ENCODE measurements around the gene PLXNB2.

Gene PLXNB2

DNA sequence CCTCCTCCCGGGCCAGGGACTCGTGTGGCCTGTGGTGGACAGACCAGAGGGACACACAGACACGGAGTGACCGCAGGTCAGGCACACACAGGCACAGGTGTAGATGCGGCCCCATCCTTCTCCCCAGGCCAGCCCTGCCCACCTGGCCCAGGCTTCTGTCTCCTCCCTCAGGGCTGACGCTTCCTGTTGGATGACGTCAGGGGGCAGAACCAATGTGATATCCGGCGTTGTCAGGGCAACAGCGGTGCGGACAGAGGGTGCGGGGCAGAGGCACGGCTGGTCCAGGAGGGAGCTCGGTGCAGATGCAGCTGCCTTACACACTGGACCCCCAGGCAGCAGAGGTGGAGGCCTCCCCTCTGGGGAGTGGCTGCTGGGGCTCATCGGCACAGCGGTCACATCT is 59.7 kb downstream of the PLXNB2 start:
- Histone ChIP-seq H3K27me3 (ENCODE audit: control insufficient read depth in 5 of 5, insufficient read depth in 4 of 5, low read length in 5 of 5) (no peaks in the 10 kb centered on the region), H3K27ac (ENCODE audit: low read depth, low read length) (no peak overlapping the region), H3K9me3 (ENCODE audit: control insufficient read depth in 5 of 5, low read length in 5 of 5) (no peaks in the 10 kb centered on the region), H3K9ac (ENCODE audit: low read length in 5 of 5) (peak overlapping the region in 1 of 5 donors; percentile 1), H3K36me3 (ENCODE audit: control insufficient read depth in 5 of 5, insufficient read depth in 5 of 5, low read length in 5 of 5) (peaks cover 0 to 20% (median 15%) of the 10 kb centered on the region in 5 donors), H3K4me1 (ENCODE audit: control insufficient read depth in 5 of 5, insufficient read depth in 5 of 5, low read length in 5 of 5) (peaks cover 5 to 69% (median 54%) of the 10 kb centered on the region in 5 donors), H3K4me3 (ENCODE audit: low read depth in 1 of 5, low read length in 5 of 5) (no peak overlapping the region)

DNA sequence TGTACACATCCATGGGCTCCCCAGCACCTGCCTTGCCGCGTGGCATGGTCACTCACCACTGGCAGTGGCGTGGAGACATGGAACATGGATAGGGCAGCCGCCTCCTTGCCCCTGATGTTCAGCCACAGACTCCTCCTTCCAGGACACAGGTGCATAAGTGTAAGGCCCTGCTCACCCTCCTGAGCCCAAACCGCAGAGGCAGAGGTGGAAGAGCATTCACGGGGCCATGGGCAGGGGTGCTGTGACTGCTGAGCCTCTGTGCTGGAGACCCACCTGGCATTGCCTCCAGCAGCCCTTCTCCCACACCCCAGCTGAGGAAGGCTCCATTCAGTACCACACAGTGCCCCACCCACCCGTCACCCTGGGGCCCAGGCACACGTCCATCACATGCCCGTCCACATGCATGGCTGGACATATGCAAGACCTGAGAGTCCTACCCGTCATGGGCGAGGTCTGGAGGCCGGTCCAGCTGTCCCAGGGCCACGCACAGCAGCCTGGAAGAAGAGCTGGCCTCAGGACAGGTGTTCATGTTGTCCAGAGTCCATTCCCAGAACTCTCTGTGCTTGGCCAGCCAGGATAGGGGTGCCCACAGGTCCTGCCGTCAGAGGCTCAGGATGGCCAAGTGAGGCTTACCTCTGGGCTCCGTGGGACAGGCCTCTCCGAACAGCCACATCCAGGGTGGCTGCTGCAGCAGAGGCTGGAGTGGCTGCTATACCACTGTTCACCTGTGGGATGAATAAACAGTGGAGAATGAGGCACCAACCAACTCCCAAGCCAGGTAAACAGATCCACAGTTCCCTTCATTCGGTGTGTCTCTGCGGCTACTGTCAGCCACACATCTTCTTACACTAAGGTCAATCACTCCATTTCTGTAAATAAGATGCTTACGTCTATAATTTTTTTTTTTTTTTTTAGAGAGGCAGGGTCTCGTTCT is 60.9 kb downstream of the PLXNB2 start:
- no peak overlapping the region for H3K4me3 ChIP-seq (ENCODE audit: low read depth in 1 of 5, low read length in 5 of 5)
- H3K27ac ChIP-seq (ENCODE audit: low read depth, low read length), result no peak overlapping the region
- no peaks in the 10 kb centered on the region for H3K27me3 ChIP-seq (ENCODE audit: control insufficient read depth in 5 of 5, insufficient read depth in 4 of 5, low read length in 5 of 5)
- peak overlapping the region in 4 of 5 donors; percentile 94 to 98 (median 95) for H3K9ac ChIP-seq (ENCODE audit: low read length in 5 of 5)
- peaks cover 0 to 20% (median 15%) of the 10 kb centered on the region in 5 donors for H3K36me3 ChIP-seq (ENCODE audit: control insufficient read depth in 5 of 5, insufficient read depth in 5 of 5, low read length in 5 of 5)
- H3K4me1 ChIP-seq (ENCODE audit: control insufficient read depth in 5 of 5, insufficient read depth in 5 of 5, low read length in 5 of 5), result peaks cover 9 to 72% (median 59%) of the 10 kb centered on the region in 5 donors
- no peaks in the 10 kb centered on the region for H3K9me3 ChIP-seq (ENCODE audit: control insufficient read depth in 5 of 5, low read length in 5 of 5)

DNA sequence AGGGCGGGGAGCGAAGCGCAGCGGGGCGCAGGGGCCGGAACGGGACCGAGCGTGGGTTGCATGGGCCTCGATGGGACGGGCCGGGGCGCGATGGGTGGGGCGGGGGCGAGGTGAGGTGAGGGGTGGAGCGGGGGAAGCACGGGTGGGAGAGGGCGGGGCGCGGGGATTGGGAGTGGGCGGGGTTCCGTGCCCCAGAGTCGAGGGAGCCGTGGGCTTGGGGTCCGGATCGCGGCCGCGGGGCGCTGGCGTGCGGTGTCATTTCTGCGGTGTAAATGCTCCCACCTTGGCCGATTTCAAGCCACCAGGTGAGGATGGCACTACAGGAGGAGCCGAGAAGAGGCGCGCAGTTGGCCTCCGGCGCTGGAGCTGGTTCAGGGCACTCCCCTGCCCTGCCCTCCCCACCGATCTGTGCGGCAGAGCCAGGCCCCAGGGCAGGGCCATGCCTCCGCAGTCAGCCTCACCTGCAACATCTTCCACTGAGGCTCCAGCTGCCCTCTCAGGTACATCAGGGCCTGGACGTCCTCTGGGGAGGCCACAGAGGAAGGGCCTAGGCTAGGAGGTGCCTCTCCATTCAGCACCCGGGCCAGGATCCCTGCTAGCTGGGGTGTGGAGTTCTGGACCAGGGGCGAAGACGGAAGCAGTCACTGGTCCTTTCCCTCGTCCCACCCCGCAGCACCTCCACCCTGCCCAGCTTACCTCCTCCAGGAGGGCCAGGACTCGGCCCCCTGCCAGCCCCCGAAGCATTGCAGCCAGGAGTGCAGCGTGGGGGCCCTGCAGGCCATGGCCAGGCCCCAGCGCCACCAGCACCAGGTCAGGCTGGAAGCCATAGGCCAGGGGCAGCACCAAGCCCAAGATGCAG is 62.0 kb downstream of the PLXNB2 start:
- Histone ChIP-seq H3K27ac (ENCODE audit: low read depth, low read length) (peak overlapping the region; percentile 93), H3K4me1 (ENCODE audit: control insufficient read depth in 5 of 5, insufficient read depth in 5 of 5, low read length in 5 of 5) (peaks cover 11 to 72% (median 59%) of the 10 kb centered on the region in 5 donors), H3K27me3 (ENCODE audit: control insufficient read depth in 5 of 5, insufficient read depth in 4 of 5, low read length in 5 of 5) (no peaks in the 10 kb centered on the region)

DNA sequence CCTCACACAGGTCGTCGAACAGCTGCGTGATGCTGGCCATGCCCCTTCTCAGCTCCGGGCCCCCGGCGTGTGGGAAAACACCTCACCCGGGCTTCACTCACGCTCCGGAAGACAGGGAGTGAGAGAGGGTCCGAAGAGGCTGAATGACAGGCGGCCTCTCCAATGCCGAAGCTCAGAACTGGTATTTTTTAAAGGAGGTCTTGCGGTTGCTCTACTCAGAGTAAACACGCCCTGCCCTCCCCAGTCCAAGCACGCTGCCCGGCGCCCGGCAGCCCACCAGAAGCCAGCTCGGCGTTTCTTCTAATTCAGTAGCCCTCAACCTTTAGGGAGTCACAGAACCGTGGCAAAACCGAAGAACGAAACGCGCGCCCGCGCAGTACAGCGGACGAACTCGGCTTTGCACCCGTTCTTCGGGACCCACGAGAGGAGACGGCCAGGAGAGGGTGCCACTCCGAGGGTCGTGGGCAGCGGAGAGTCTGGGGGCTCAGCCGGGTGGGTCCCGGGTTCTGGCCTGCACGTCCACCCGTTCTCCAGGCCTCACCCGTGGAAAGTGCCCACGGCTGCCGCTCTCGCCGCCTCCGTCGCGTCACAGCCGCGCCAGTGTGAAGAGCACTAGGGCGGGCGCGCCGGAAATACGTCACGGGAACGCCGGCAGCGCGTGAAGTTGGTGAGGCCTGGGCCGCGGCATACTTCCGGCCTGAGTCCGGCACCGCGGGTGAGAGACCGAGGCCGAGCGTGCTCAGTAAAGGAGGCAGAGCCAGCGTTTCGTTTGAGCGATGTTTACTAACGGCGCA is 62.8 kb downstream of the PLXNB2 start, which contains the start of gene TUBGCP6:
Gene TUBGCP6 (minus strand): TSS at position 604 of the 794 bp plus-strand sequence. CDS start 564 bp downstream, at position 40.
- Histone ChIP-seq H3K4me3 (ENCODE audit: low read depth in 1 of 5, low read length in 5 of 5) (peak within 1 kb of the TSS; percentile 90 to 99 (median 95)), H3K9me3 (ENCODE audit: control insufficient read depth in 5 of 5, low read length in 5 of 5) (no peaks in the 10 kb centered on the region), H3K27me3 (ENCODE audit: control insufficient read depth in 5 of 5, insufficient read depth in 4 of 5, low read length in 5 of 5) (no peaks in the 10 kb centered on the region), H3K4me1 (ENCODE audit: control insufficient read depth in 5 of 5, insufficient read depth in 5 of 5, low read length in 5 of 5) (peaks cover 5 to 63% (median 50%) of the 10 kb centered on the region in 5 donors), H3K36me3 (ENCODE audit: control insufficient read depth in 5 of 5, insufficient read depth in 5 of 5, low read length in 5 of 5) (peaks cover 0 to 27% (median 22%) of the 10 kb centered on the region in 5 donors), H3K9ac (ENCODE audit: low read length in 5 of 5) (peak within 1 kb of the TSS; percentile 81 to 99 (median 96)), H3K27ac (ENCODE audit: low read depth, low read length) (peak within 1 kb of the TSS; percentile 93)

More for the DNA sequence above, 62.0 kb downstream of the PLXNB2 start:
- peak overlapping the region; percentile 68 to 99 (median 96) for H3K9ac ChIP-seq (ENCODE audit: low read length in 5 of 5)
- peak overlapping the region; percentile 68 to 99 (median 95) for H3K4me3 ChIP-seq (ENCODE audit: low read depth in 1 of 5, low read length in 5 of 5)
- peaks cover 0 to 20% (median 15%) of the 10 kb centered on the region in 5 donors for H3K36me3 ChIP-seq (ENCODE audit: control insufficient read depth in 5 of 5, insufficient read depth in 5 of 5, low read length in 5 of 5)
- H3K9me3 ChIP-seq (ENCODE audit: control insufficient read depth in 5 of 5, low read length in 5 of 5), result no peaks in the 10 kb centered on the region

DNA sequence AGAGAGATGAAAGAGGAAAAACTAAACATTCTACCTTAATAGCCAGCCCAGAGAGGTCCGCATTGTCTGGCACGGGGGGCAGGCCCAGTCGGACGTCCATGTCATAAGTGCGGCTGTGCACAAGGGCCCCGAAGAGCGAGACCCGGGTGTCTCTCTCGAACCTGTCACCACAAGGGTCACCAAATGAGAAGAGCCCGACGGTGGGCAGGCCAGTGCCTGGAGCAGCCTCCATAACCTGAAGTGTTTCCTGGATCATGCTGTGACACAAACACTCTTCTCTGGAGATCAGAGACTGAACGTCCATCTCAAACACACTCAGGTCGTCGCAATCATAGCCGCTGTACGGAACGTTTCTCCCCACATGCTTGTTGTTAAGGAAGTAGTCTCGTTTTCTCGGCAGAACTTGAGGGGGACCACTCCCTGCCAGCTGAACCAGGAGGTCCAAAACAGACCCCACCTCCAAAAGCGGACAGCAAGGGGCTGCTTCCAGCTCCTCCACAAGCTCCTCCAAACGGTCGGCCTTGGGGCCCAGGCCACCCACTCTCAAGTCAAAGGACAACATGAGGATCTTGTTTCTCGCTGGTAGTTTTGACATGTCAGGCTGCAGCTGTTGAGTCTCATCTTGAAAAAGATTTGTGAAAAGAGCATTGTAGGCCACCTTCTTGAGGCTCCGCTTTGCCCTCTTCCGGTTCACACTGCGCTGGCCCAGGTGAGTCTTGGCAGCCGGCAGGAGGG is 63.6 kb downstream of the PLXNB2 start:
- Histone ChIP-seq H3K4me3 (ENCODE audit: low read depth in 1 of 5, low read length in 5 of 5) (peak overlapping the region; percentile 90 to 99 (median 95)), H3K36me3 (ENCODE audit: control insufficient read depth in 5 of 5, insufficient read depth in 5 of 5, low read length in 5 of 5) (peaks cover 0 to 34% (median 24%) of the 10 kb centered on the region in 5 donors), H3K27ac (ENCODE audit: low read depth, low read length) (peak overlapping the region; percentile 93), H3K9ac (ENCODE audit: low read length in 5 of 5) (peak overlapping the region; percentile 81 to 99 (median 96)), H3K4me1 (ENCODE audit: control insufficient read depth in 5 of 5, insufficient read depth in 5 of 5, low read length in 5 of 5) (peaks cover 5 to 59% (median 49%) of the 10 kb centered on the region in 5 donors), H3K9me3 (ENCODE audit: control insufficient read depth in 5 of 5, low read length in 5 of 5) (no peaks in the 10 kb centered on the region), H3K27me3 (ENCODE audit: control insufficient read depth in 5 of 5, insufficient read depth in 4 of 5, low read length in 5 of 5) (no peaks in the 10 kb centered on the region)

DNA sequence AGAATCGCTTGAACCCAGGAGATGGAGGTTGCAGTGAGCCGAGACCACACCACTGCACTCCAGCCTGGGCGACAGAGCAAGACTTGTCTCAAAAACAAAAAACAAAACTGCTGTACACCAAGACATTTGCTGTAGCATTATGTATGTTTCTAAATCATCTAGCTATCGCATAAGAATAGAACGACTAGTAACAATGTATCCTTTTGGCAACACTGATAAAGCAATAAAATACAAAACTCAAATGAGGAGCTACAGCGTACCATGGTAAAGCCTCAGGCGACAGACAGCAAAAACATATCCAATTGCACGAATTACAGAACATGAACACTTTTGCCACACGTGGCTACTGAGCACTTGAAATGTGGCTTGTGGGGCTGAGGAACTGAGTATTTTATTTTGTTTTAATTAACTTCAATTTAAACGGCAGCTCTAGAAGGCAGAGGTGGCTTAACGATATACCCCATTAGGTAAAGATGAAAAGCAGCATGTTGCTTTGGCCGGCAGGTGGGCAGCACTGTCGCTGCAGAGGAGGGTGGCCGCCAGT is 65.0 kb downstream of the PLXNB2 start:
- Histone ChIP-seq H3K27me3 (ENCODE audit: control insufficient read depth in 5 of 5, insufficient read depth in 4 of 5, low read length in 5 of 5) (no peaks in the 10 kb centered on the region), H3K27ac (ENCODE audit: low read depth, low read length) (no peak overlapping the region), H3K4me1 (ENCODE audit: control insufficient read depth in 5 of 5, insufficient read depth in 5 of 5, low read length in 5 of 5) (peaks cover 5 to 54% (median 48%) of the 10 kb centered on the region in 5 donors), H3K9me3 (ENCODE audit: control insufficient read depth in 5 of 5, low read length in 5 of 5) (no peaks in the 10 kb centered on the region), H3K36me3 (ENCODE audit: control insufficient read depth in 5 of 5, insufficient read depth in 5 of 5, low read length in 5 of 5) (peaks cover 0 to 39% (median 23%) of the 10 kb centered on the region in 5 donors), H3K4me3 (ENCODE audit: low read depth in 1 of 5, low read length in 5 of 5) (peak overlapping the region; percentile 38 to 99 (median 67)), H3K9ac (ENCODE audit: low read length in 5 of 5) (peak overlapping the region; percentile 40 to 69 (median 66))

DNA sequence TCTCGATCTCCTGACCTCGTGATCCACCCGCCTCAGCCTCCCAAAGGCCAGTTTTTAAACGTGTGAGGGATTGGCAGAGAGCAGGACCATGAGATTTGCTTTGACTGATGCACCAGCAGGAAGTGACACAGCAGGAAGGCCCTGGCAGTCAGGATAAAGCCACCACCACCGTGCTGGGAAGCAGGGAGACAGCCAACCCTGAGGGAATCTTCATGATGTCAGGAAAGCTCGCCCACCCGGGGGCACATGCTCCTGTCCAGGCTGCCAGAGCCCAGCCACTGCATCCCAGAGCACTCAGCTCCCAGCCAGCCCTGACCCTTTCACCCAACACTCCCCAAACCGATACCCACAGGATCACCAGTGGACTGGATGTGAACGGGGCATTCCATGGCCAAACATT is 68.7 kb downstream of the PLXNB2 start:
- peaks cover 0 to 38% (median 30%) of the 10 kb centered on the region in 5 donors for H3K36me3 ChIP-seq (ENCODE audit: control insufficient read depth in 5 of 5, insufficient read depth in 5 of 5, low read length in 5 of 5)
- no peaks in the 10 kb centered on the region for H3K27me3 ChIP-seq (ENCODE audit: control insufficient read depth in 5 of 5, insufficient read depth in 4 of 5, low read length in 5 of 5)
- no peaks in the 10 kb centered on the region for H3K9me3 ChIP-seq (ENCODE audit: control insufficient read depth in 5 of 5, low read length in 5 of 5)
- no peak overlapping the region for H3K27ac ChIP-seq (ENCODE audit: low read depth, low read length)
- no peak overlapping the region for H3K9ac ChIP-seq (ENCODE audit: low read length in 5 of 5)
- H3K4me3 ChIP-seq (ENCODE audit: low read depth in 1 of 5, low read length in 5 of 5), result no peak overlapping the region
- H3K4me1 ChIP-seq (ENCODE audit: control insufficient read depth in 5 of 5, insufficient read depth in 5 of 5, low read length in 5 of 5), result peaks cover 5 to 32% (median 28%) of the 10 kb centered on the region in 5 donors

DNA sequence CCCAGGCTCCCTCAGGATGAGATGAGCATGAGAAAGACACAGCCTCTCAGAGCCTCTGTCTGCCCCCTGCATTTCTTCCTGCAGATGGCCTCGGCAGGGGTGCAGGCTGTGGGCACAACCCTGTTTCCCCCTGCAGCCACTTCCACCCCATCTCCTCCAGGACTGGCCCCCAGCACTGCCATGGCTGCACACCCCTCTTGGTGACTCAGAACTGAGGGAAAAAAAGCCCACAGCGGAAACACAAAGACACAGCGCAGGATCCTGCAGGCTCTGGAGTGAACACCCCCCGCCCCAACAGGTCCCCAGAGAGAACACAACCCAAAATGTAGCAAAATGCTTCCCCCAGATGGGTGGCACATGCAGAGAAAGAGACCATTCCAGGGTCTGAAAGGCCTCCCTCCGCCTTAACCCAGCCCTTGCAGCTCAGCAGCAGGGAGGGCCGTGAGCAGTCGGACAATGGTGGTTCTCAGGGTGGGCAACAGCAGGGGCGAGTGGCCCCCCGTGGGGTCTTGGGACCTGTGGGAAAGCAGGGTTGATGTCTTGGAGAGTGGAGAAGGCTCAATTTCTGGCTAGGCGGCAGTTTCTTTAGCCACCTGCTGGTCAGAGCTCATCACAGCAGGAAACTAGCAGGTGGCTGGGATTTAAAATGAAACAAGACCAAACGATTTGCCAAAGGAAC is 70.6 kb downstream of the PLXNB2 start:
- Histone ChIP-seq H3K27me3 (ENCODE audit: control insufficient read depth in 5 of 5, insufficient read depth in 4 of 5, low read length in 5 of 5) (no peaks in the 10 kb centered on the region), H3K9ac (ENCODE audit: low read length in 5 of 5) (peak overlapping the region in 1 of 5 donors; percentile 23), H3K27ac (ENCODE audit: low read depth, low read length) (no peak overlapping the region), H3K9me3 (ENCODE audit: control insufficient read depth in 5 of 5, low read length in 5 of 5) (no peaks in the 10 kb centered on the region), H3K36me3 (ENCODE audit: control insufficient read depth in 5 of 5, insufficient read depth in 5 of 5, low read length in 5 of 5) (peaks cover 0 to 57% (median 43%) of the 10 kb centered on the region in 5 donors), H3K4me1 (ENCODE audit: control insufficient read depth in 5 of 5, insufficient read depth in 5 of 5, low read length in 5 of 5) (peaks cover 2 to 14% (median 12%) of the 10 kb centered on the region in 5 donors), H3K4me3 (ENCODE audit: low read depth in 1 of 5, low read length in 5 of 5) (no peak overlapping the region)

Measured in subcutaneous abdominal adipose tissue (tissue), 5 donors.